GM12875 (cell line): ENCODE results near the gene FRAT2.

Experiments
- H3K4me3 ChIP-seq: one replicate; pipeline ENCODE4 v1.5.1; 2011; ENCODE audit warnings: low read depth, low read length, control low read depth
- CTCF ChIP-seq: IDR thresholded peaks from 2 replicates; pipeline ENCODE4 v1.5.1; 2011; ENCODE audit warnings: low read depth, mild to moderate bottlenecking, control low read depth, inconsistent platforms, low read length, moderate library complexity, borderline replicate concordance; ENCODE audit not compliant: insufficient read depth

FRAT2 gene

GRCh38 chr10:97307866-97308780, 26.4 kb downstream of the FRAT2 start:
- no peak for TF ChIP-seq CTCF
- H3K4me3 ChIP-seq, result no peak overlapping the region

- no peak for TF ChIP-seq CTCF
- H3K4me3 ChIP-seq, result no peak overlapping the region
Measured at GRCh38 chr10:97307441-97307840, 27.1 kb downstream of the FRAT2 start.

- no peak for TF ChIP-seq CTCF
- no peak overlapping the region for H3K4me3 ChIP-seq
Measured at GRCh38 chr10:97302088-97302791, 32.3 kb downstream of the FRAT2 start.

- H3K4me3 ChIP-seq, result no peak overlapping the region
- TF ChIP-seq CTCF, result no peak
Measured at GRCh38 chr10:97300980-97301379, 33.5 kb downstream of the FRAT2 start.

GRCh38 chr10:97298223-97298571, 36.3 kb downstream of the FRAT2 start:
- no peak overlapping the region for H3K4me3 ChIP-seq
- TF ChIP-seq CTCF, result no peak

- TF ChIP-seq CTCF, result no peak
- H3K4me3 ChIP-seq, result no peak overlapping the region
Measured at GRCh38 chr10:97297556-97298222, 36.8 kb downstream of the FRAT2 start.

- TF ChIP-seq CTCF, result no peak
- H3K4me3 ChIP-seq, result no peak overlapping the region
Measured at GRCh38 chr10:97292862-97293198, 41.7 kb downstream of the FRAT2 start.
